Endothelial cell of umbilical vein (primary cell): ENCODE results near the gene DIP2B. TPM values are rescaled to one million over a fixed set of nuclear protein-coding genes. Genes with fewer than 3 reads are reported as not detected.

Experiments
- BruUV-seq: library from RNA; stranded (reverse); fragments of 400-500 nt; replicated peaks from 2 replicates; lab custom pipeline; 2021; lab: Mats Ljungman, UMichigan
- CTCF ChIA-PET: fragments of 300-600, 350-600 bp; sonication (Branson Sonifier 250); formaldehyde crosslinking; loops from one replicate; lab custom pipeline; 2021; ENCODE audit warnings: antibody characterized with exemption, inconsistent platforms; lab: Charles Lee
- POLR2A ChIA-PET: fragments of 300-600, 350-600 bp; sonication (Branson Sonifier 250); formaldehyde crosslinking; loops from one replicate; lab custom pipeline; 2021; ENCODE audit warnings: antibody characterized with exemption, inconsistent platforms; lab: Charles Lee
- DNase-seq: peaks from one replicate; pipeline ENCODE4 v3.0.0-alpha.2; 2011; ENCODE audit warnings: low read depth, low spot score
- FAIRE-seq: peaks from 2 replicates; lab custom pipeline; 2011; peaks lifted over from hg19 to GRCh38; lab: Jason Lieb, UNC
- H2AFZ ChIP-seq: 2 replicates; pipeline ENCODE4 v1.6.0; 2012; ENCODE audit warnings: low read depth, low read length, control low read depth, inconsistent platforms
- H3K27ac ChIP-seq: 2 replicates; pipeline ENCODE4 v1.5.1; 2011; ENCODE audit warnings: low read depth, mild to moderate bottlenecking, control low read depth, low read length, moderate library complexity; ENCODE audit not compliant: insufficient read depth
- H3K27me3 ChIP-seq, 2 experiments: 2 replicates each; pipeline versions ENCODE4 v1.6.0 to v1.6.1; 2011; ENCODE audit warnings: low read length in 2 of 2, mixed read lengths in 1 of 2; ENCODE audit not compliant: control insufficient read depth in 2 of 2, insufficient read depth in 2 of 2
- H3K36me3 ChIP-seq, 2 experiments: 2 replicates in 1 of 2; 3 replicates in 1 of 2; pipeline ENCODE4 v1.5.1; 2011; ENCODE audit warnings: low read length in 2 of 2, mild to moderate bottlenecking in 1 of 2, moderate library complexity in 1 of 2; ENCODE audit not compliant: control insufficient read depth in 2 of 2, insufficient read depth in 2 of 2; ENCODE audit errors: extremely low read depth in 1 of 2
- H3K4me1 ChIP-seq: 3 replicates; pipeline ENCODE4 v1.5.1; 2011; ENCODE audit warnings: mild to moderate bottlenecking, low read length; ENCODE audit not compliant: control insufficient read depth, insufficient read depth; ENCODE audit errors: extremely low read depth
- H3K4me2 ChIP-seq: 2 replicates; pipeline ENCODE4 v1.6.1; 2011; ENCODE audit warnings: low read length, control low read depth, mixed read lengths; ENCODE audit not compliant: insufficient read depth
- H3K4me3 ChIP-seq, 3 experiments: fragments of 200-600 bp in 1 of 3; sonication (generic), shearing (Covaris generic) in 1 of 3; replicated peaks in 1 of 3; 2 replicates each; pipeline ENCODE4 v1.5.1; 2011 to 2016; ENCODE audit warnings: control low read depth in 3 of 3, low read length in 3 of 3, mild to moderate bottlenecking in 2 of 3, inconsistent platforms in 1 of 3, low read depth in 1 of 3, moderate library complexity in 1 of 3; ENCODE audit not compliant: insufficient read depth in 1 of 3
- H3K79me2 ChIP-seq: 2 replicates; pipeline ENCODE4 v1.6.0; 2012; ENCODE audit warnings: low read length, inconsistent platforms; ENCODE audit not compliant: control insufficient read depth, insufficient read depth
- H3K9ac ChIP-seq: replicated peaks from 2 replicates; pipeline ENCODE3; 2011; ENCODE audit warnings: low read length, control low read depth; ENCODE audit not compliant: insufficient read depth; ENCODE audit errors: extremely low read depth
- H3K9me1 ChIP-seq: replicated peaks from 3 replicates; pipeline ENCODE4 v1.6.0; 2011; ENCODE audit warnings: mild to moderate bottlenecking, low read length; ENCODE audit not compliant: control insufficient read depth, insufficient read depth; ENCODE audit errors: extremely low read depth
- H3K9me3 ChIP-seq: replicated peaks from 2 replicates; pipeline ENCODE4 v1.5.1; 2012; ENCODE audit warnings: low read length, inconsistent platforms; ENCODE audit not compliant: control insufficient read depth, insufficient read depth
- H4K20me1 ChIP-seq: replicated peaks from 2 replicates; pipeline ENCODE3; 2011; ENCODE audit warnings: mild to moderate bottlenecking, low read length; ENCODE audit not compliant: control insufficient read depth, insufficient read depth; ENCODE audit errors: extremely low read depth
- CTCF ChIP-seq, 2 donors: IDR thresholded peaks; 1 replicate in 1 of 2; 2 replicates in 1 of 2; pipeline ENCODE4 v1.5.1; 2011; ENCODE audit warnings: low read length in 2 of 2, mild to moderate bottlenecking in 2 of 2, moderate library complexity in 2 of 2, control low read depth in 1 of 2, inconsistent platforms in 1 of 2, low read depth in 1 of 2; ENCODE audit not compliant: insufficient read depth in 1 of 2; ENCODE audit errors: extremely low read depth in 1 of 2
- EZH2 ChIP-seq: IDR thresholded peaks from 2 replicates; pipeline ENCODE4 v1.6.1; 2012; ENCODE audit warnings: borderline replicate concordance, low read depth, mild to moderate bottlenecking, moderate library complexity, low read length, inconsistent platforms; ENCODE audit not compliant: severe bottlenecking
- FOS ChIP-seq: IDR thresholded peaks from 2 replicates; pipeline ENCODE4 v1.6.1; 2011; ENCODE audit warnings: mild to moderate bottlenecking, low read length, moderate library complexity, borderline replicate concordance; ENCODE audit not compliant: insufficient read depth
- GATA2 ChIP-seq: IDR thresholded peaks from 2 replicates; pipeline ENCODE4 v1.7.0; 2011; ENCODE audit warnings: low read depth, mild to moderate bottlenecking, moderate library complexity, mixed read lengths, low read length; ENCODE audit not compliant: insufficient read length, insufficient read depth
- JUN ChIP-seq: IDR thresholded peaks from 2 replicates; pipeline ENCODE4 v1.6.1; 2011; ENCODE audit warnings: borderline replicate concordance, low read depth; ENCODE audit not compliant: insufficient read length, insufficient read depth
- MAX ChIP-seq: IDR thresholded peaks from 2 replicates; pipeline ENCODE4 v1.6.1; 2011; ENCODE audit not compliant: insufficient read depth, insufficient read length
- MYC ChIP-seq: IDR thresholded peaks from one replicate; pipeline ENCODE4 v1.6.1; 2011; ENCODE audit warnings: mild to moderate bottlenecking, low read depth, low read length
- POLR2A ChIP-seq: IDR thresholded peaks from 2 replicates; pipeline ENCODE4 v1.6.1; 2012; ENCODE audit warnings: low read depth, mild to moderate bottlenecking, control low read depth, low read length
- POLR2AphosphoS5 ChIP-seq: IDR thresholded peaks from 2 replicates; pipeline ENCODE4 v1.6.1; 2012; ENCODE audit warnings: low read depth, mild to moderate bottlenecking, control low read depth, low read length, moderate library complexity; ENCODE audit not compliant: insufficient read depth
- dilution Hi-C: fragments of 300-500 bp; cut with MboI; formaldehyde crosslinking; loops from one replicate; pipeline ENCODE4 v1.15.0; 2019; ENCODE audit warnings: low sequenced_read_pairs; ENCODE audit not compliant: extremely low pct_ligation_motif_present
- intact Hi-C: fragments of 100-400 bp; cut with micrococcal nuclease; formaldehyde crosslinking; loops from one replicate; pipeline ENCODE4 v1.10.0; 2022
- polyA plus RNA-seq, 4 experiments: library from polyadenylated mRNA; depleted of rRNA in 3 of 4; stranded (reverse) in 3 of 4; unstranded in 1 of 4; fragments of >200 nt; gene quantifications; 2 replicates each; pipeline versions ENCODE4 v1.2.1 to v1.2.3, GENCODE V29; 2011 to 2012; ENCODE audit warnings: missing spikeins in 1 of 4
- total RNA-seq: library from RNA; stranded (reverse); gene quantifications from 2 replicates; pipeline ENCODE4 v1.2.3, GENCODE V29; 2021

Gene DIP2B
- total and polyA plus RNA-seq, 2 donors (not counting 3 experiments of a cell fraction or from before 2014, with no cell fraction given), result 14.5 to 28.0 TPM

GRCh38 chr12:50507474-50507838, 2.7 kb downstream of the DIP2B start:
- Histone ChIP-seq H3K4me1 (peaks cover 11% of the 10 kb centered on the region), H4K20me1 (peaks cover 7% of the 10 kb centered on the region), H3K9me1 (no peaks in the 10 kb centered on the region), H3K4me2 (no peak overlapping the region), H3K36me3 (no peaks in the 10 kb centered on the region), H3K9me3 (no peaks in the 10 kb centered on the region), H3K27ac (no peak overlapping the region), H3K79me2 (peaks cover 58% of the 10 kb centered on the region), H3K27me3 (no peaks in the 10 kb centered on the region), H3K9ac (no peak overlapping the region), H3K4me3 (no peak overlapping the region), H2AFZ (no peak overlapping the region)
- no TSS peak for BruUV-seq
- POLR2A ChIA-PET, result interaction anchor here (0.6 kb wide), 1 partner anchor 30 kb away, joined by 6 read pairs; no protein-coding TSS in a partner anchor
- dilution Hi-C loops (no loop called here), intact Hi-C loops (loop anchor here (5.0 kb wide), 1 partner anchor 90 kb away; no protein-coding TSS in a partner anchor)
- CTCF ChIA-PET, result interaction anchor here (0.6 to 8.9 kb wide), 4 partner anchors 10 to 134 kb away, joined by 3 to 261 read pairs (median 5); no protein-coding TSS in a partner anchor
- no peak for DNase-seq
- FAIRE-seq, result no peak
- TF ChIP-seq FOS (no peak), JUN (no peak), MYC (no peak), GATA2 (no peak), CTCF (IDR thresholded peaks at IDR 0.05; ENCODE audit: extremely low read depth in 1 of 2, insufficient read depth in 1 of 2, low read depth in 1 of 2, low read length in 2 of 2) (no peak), EZH2 (no peak), POLR2A (no peak), POLR2AphosphoS5 (no peak), MAX (no peak)
